ENCODE results near the gene OR13C3. TPM values are rescaled to one million over a fixed set of nuclear protein-coding genes. Genes with fewer than 3 reads are reported as not detected.

Gene OR13C3
- total RNA-seq, 4 donors from 2014 or later, result not detected

- H3K4me1 ChIP-seq, result no peaks in the 10 kb centered on the region
- H3K27ac ChIP-seq, result no peak overlapping the region
- no peaks in the 10 kb centered on the region for H3K9me3 ChIP-seq
- no peak for TF ChIP-seq EP300 (IDR thresholded peaks at IDR 0.05)
- TF ChIP-seq POLR2A (IDR thresholded peaks at IDR 0.05), result no peak
- no peak for TF ChIP-seq POLR2AphosphoS5 (IDR thresholded peaks at IDR 0.05)
- TF ChIP-seq CTCF (IDR thresholded peaks at IDR 0.05), result no peak
- no peaks in the 10 kb centered on the region for H3K27me3 ChIP-seq
- H3K4me3 ChIP-seq, result no peak overlapping the region
- ATAC-seq, result no peak
- no peaks in the 10 kb centered on the region for H3K36me3 ChIP-seq
Measured at GRCh38 chr9:104506565-104506964, 30.1 kb downstream of the OR13C3 start.

GRCh38 chr9:104503963-104504362, 32.7 kb downstream of the OR13C3 start, which contains the start of gene OR13F1:
TSS of gene OR13F1 (plus strand) at chr9:104504263. CDS start at chr9:104504263, 0 bp downstream.
- WGBS, 2 donors (ENCODE audit: low coverage in 1 of 2), result 87 to 93% methylated on average over 5 of the region's 5 CpGs
- no peaks in the 10 kb centered on the region for H3K36me3 ChIP-seq

GRCh38 chr9:104503440-104503839, 33.2 kb downstream of the OR13C3 start:
- no peaks in the 10 kb centered on the region for H3K9me3 ChIP-seq
- H3K27ac ChIP-seq, result no peak overlapping the region
- no peak overlapping the region for H3K4me3 ChIP-seq
- ATAC-seq, result no peak
- no peaks in the 10 kb centered on the region for H3K27me3 ChIP-seq
- no peaks in the 10 kb centered on the region for H3K36me3 ChIP-seq
- H3K4me1 ChIP-seq, result no peaks in the 10 kb centered on the region
- TF ChIP-seq POLR2AphosphoS5 (IDR thresholded peaks at IDR 0.05) (no peak), CTCF (IDR thresholded peaks at IDR 0.05) (no peak), EP300 (IDR thresholded peaks at IDR 0.05) (no peak), POLR2A (IDR thresholded peaks at IDR 0.05) (no peak)

More at GRCh38 chr9:104503963-104504362, 32.7 kb downstream of the OR13C3 start, which contains the start of gene OR13F1:
- no peak for TF ChIP-seq CTCF (IDR thresholded peaks at IDR 0.05)
- Histone ChIP-seq H3K27ac (no peak within 1 kb of the TSS), H3K4me3 (no peak within 1 kb of the TSS), H3K27me3 (no peaks in the 10 kb centered on the region), H3K4me1 (no peaks in the 10 kb centered on the region), H3K9me3 (no peaks in the 10 kb centered on the region)
- ATAC-seq, result no peak

GRCh38 chr9:104494808-104495207, 41.8 kb downstream of the OR13C3 start:
- Histone ChIP-seq H3K27me3 (no peaks in the 10 kb centered on the region), H3K27ac (no peak overlapping the region), H3K4me3 (no peak overlapping the region), H3K9me3 (no peaks in the 10 kb centered on the region), H3K4me1 (no peaks in the 10 kb centered on the region), H3K36me3 (no peaks in the 10 kb centered on the region)
- WGBS, 2 donors (ENCODE audit: low coverage in 1 of 2), result 30 to 39% methylated on average over 3 of the region's 3 CpGs
- TF ChIP-seq POLR2AphosphoS5 (IDR thresholded peaks at IDR 0.05) (no peak), EP300 (IDR thresholded peaks at IDR 0.05) (no peak), POLR2A (IDR thresholded peaks at IDR 0.05) (no peak), CTCF (IDR thresholded peaks at IDR 0.05) (no peak)
- ATAC-seq, result no peak

Other genes starting within 250 kb of the OR13C3 start
- gene OR13F1, start 32.6 kb downstream of the OR13C3 start, total RNA-seq, result not detected
- not detected for gene OR13C4, start 9.6 kb downstream of the OR13C3 start, total RNA-seq
- gene OR13C8, start 32.3 kb upstream of the OR13C3 start, total RNA-seq, result not detected
- not detected for gene OR13C5, start 62.6 kb upstream of the OR13C3 start, total RNA-seq
- not detected for gene OR13C2, start 68.8 kb upstream of the OR13C3 start, total RNA-seq
- gene OR13C9, start 81.3 kb upstream of the OR13C3 start, total RNA-seq, result not detected
- gene OR13D1, start 157.7 kb upstream of the OR13C3 start, total RNA-seq, result not detected
- gene NIPSNAP3A, start 210.8 kb upstream of the OR13C3 start, total RNA-seq, result 10 to 100 TPM; 21.9 to 42.0 (median 24.4) TPM
- 10 to 100 TPM in 1 of 4 donors, 1 to 10 TPM in 3; 1.7 to 10.1 (median 3.2) TPM for gene NIPSNAP3B, start 227.3 kb upstream of the OR13C3 start, total RNA-seq